ENCODE data around the gene CTNNB1. TPM values are rescaled to one million over a fixed set of nuclear protein-coding genes. Genes with fewer than 3 reads are reported as not detected.

The CTNNB1 gene
- total and polyA plus RNA-seq, 2 of the 8 experiments (the other 6 are each of a cell fraction or from before 2014, with no cell fraction given), result 356 to 579 TPM

DNA sequence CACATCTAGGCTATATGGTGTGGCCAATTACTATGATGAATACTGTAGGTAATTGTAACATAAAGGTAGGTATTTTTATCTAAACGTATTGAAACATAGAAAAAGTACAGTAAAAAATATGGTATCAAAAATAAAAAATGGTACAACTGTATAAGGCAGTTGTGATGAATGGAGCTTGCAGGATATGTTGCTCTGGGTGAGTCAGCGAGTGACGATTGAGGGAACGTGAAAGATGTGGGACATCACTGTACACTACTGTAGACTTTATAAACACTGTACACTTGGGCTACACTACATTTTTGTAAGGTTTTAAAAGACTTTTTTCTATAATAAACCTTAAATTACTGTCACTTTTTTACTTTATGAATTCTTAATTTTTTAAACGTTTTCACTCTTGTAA is 10.3 kb downstream of the CTNNB1 start (continued):
- TF ChIP-seq, protein P1, sequence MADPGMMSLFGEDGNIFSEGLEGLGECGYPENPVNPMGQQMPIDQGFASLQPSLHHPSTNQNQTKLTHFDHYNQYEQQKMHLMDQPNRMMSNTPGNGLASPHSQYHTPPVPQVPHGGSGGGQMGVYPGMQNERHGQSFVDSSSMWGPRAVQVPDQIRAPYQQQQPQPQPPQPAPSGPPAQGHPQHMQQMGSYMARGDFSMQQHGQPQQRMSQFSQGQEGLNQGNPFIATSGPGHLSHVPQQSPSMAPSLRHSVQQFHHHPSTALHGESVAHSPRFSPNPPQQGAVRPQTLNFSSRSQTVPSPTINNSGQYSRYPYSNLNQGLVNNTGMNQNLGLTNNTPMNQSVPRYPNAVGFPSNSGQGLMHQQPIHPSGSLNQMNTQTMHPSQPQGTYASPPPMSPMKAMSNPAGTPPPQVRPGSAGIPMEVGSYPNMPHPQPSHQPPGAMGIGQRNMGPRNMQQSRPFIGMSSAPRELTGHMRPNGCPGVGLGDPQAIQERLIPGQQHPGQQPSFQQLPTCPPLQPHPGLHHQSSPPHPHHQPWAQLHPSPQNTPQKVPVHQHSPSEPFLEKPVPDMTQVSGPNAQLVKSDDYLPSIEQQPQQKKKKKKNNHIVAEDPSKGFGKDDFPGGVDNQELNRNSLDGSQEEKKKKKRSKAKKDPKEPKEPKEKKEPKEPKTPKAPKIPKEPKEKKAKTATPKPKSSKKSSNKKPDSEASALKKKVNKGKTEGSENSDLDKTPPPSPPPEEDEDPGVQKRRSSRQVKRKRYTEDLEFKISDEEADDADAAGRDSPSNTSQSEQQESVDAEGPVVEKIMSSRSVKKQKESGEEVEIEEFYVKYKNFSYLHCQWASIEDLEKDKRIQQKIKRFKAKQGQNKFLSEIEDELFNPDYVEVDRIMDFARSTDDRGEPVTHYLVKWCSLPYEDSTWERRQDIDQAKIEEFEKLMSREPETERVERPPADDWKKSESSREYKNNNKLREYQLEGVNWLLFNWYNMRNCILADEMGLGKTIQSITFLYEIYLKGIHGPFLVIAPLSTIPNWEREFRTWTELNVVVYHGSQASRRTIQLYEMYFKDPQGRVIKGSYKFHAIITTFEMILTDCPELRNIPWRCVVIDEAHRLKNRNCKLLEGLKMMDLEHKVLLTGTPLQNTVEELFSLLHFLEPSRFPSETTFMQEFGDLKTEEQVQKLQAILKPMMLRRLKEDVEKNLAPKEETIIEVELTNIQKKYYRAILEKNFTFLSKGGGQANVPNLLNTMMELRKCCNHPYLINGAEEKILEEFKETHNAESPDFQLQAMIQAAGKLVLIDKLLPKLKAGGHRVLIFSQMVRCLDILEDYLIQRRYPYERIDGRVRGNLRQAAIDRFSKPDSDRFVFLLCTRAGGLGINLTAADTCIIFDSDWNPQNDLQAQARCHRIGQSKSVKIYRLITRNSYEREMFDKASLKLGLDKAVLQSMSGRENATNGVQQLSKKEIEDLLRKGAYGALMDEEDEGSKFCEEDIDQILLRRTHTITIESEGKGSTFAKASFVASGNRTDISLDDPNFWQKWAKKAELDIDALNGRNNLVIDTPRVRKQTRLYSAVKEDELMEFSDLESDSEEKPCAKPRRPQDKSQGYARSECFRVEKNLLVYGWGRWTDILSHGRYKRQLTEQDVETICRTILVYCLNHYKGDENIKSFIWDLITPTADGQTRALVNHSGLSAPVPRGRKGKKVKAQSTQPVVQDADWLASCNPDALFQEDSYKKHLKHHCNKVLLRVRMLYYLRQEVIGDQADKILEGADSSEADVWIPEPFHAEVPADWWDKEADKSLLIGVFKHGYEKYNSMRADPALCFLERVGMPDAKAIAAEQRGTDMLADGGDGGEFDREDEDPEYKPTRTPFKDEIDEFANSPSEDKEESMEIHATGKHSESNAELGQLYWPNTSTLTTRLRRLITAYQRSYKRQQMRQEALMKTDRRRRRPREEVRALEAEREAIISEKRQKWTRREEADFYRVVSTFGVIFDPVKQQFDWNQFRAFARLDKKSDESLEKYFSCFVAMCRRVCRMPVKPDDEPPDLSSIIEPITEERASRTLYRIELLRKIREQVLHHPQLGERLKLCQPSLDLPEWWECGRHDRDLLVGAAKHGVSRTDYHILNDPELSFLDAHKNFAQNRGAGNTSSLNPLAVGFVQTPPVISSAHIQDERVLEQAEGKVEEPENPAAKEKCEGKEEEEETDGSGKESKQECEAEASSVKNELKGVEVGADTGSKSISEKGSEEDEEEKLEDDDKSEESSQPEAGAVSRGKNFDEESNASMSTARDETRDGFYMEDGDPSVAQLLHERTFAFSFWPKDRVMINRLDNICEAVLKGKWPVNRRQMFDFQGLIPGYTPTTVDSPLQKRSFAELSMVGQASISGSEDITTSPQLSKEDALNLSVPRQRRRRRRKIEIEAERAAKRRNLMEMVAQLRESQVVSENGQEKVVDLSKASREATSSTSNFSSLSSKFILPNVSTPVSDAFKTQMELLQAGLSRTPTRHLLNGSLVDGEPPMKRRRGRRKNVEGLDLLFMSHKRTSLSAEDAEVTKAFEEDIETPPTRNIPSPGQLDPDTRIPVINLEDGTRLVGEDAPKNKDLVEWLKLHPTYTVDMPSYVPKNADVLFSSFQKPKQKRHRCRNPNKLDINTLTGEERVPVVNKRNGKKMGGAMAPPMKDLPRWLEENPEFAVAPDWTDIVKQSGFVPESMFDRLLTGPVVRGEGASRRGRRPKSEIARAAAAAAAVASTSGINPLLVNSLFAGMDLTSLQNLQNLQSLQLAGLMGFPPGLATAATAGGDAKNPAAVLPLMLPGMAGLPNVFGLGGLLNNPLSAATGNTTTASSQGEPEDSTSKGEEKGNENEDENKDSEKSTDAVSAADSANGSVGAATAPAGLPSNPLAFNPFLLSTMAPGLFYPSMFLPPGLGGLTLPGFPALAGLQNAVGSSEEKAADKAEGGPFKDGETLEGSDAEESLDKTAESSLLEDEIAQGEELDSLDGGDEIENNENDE (IDR thresholded peaks at IDR 0.05; ENCODE audit: insufficient replicate concordance, low read length), result no peak
- TF ChIP-seq RFX5 (IDR thresholded peaks at IDR 0.05; ENCODE audit: borderline replicate concordance, low read depth, low read length), result no peak
- TF ChIP-seq, protein P2, sequence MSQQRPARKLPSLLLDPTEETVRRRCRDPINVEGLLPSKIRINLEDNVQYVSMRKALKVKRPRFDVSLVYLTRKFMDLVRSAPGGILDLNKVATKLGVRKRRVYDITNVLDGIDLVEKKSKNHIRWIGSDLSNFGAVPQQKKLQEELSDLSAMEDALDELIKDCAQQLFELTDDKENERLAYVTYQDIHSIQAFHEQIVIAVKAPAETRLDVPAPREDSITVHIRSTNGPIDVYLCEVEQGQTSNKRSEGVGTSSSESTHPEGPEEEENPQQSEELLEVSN (IDR thresholded peaks at IDR 0.05), result no peak
- no peak for TF ChIP-seq EGR1 (IDR thresholded peaks at IDR 0.05; ENCODE audit: borderline replicate concordance, low read depth, low read length)
- TF ChIP-seq POLR2AphosphoS5 (IDR thresholded peaks at IDR 0.05; ENCODE audit: low read depth, low read length), result no peak

All from H1 (cell line).